Measurements from ENCODE around the gene PARD3B. TPM values are rescaled to one million over a fixed set of nuclear protein-coding genes. Genes with fewer than 3 reads are reported as not detected.

Gene PARD3B
- total and polyA plus RNA-seq, 9 donors, result 6.4 to 15.3 (median 7.5) TPM

- no peak overlapping the region for H3K4me3 ChIP-seq (ENCODE audit: low read length)
- H3K36me3 ChIP-seq (ENCODE audit: control insufficient read depth, insufficient read depth, low read length), result no peaks in the 10 kb centered on the region
- peak; percentile 88 for DNase-seq
- H3K27me3 ChIP-seq (ENCODE audit: control insufficient read depth, insufficient read depth, low read length), result no peaks in the 10 kb centered on the region
- peaks cover 5% of the 10 kb centered on the region for H3K4me1 ChIP-seq (ENCODE audit: control insufficient read depth, insufficient read depth, low read length)
- WGBS (ENCODE audit: insufficient coverage), result 33% methylated on average over 2 of the region's 6 CpGs
- no peaks in the 10 kb centered on the region for H3K9me3 ChIP-seq (replicated peaks; ENCODE audit: control insufficient read depth, low read depth, low read length)
- H3K27ac ChIP-seq (ENCODE audit: low read length), result peak overlapping the region; percentile 67
These were observed 951.5 kb downstream of the PARD3B start for GRCh38 chr2:205496772-205497171.

GRCh38 chr2:205499006-205499405, 953.7 kb downstream of the PARD3B start:
- no peak for DNase-seq
- no peak overlapping the region for H3K4me3 ChIP-seq (ENCODE audit: low read length)
- peaks cover 10% of the 10 kb centered on the region for H3K4me1 ChIP-seq (ENCODE audit: control insufficient read depth, insufficient read depth, low read length)
- no peak overlapping the region for H3K27ac ChIP-seq (ENCODE audit: low read length)
- no CpG with 5 or more reads among the region's 3 CpGs for WGBS (ENCODE audit: insufficient coverage)
- no peaks in the 10 kb centered on the region for H3K9me3 ChIP-seq (replicated peaks; ENCODE audit: control insufficient read depth, low read depth, low read length)
- no peaks in the 10 kb centered on the region for H3K27me3 ChIP-seq (ENCODE audit: control insufficient read depth, insufficient read depth, low read length)
- H3K36me3 ChIP-seq (ENCODE audit: control insufficient read depth, insufficient read depth, low read length), result no peaks in the 10 kb centered on the region

GRCh38 chr2:205500065-205500464, 954.8 kb downstream of the PARD3B start:
- no peak overlapping the region for H3K4me3 ChIP-seq (ENCODE audit: low read length)
- DNase-seq, result no peak
- WGBS (ENCODE audit: insufficient coverage), result 83% methylated on average over 1 of the region's 4 CpGs
- no peaks in the 10 kb centered on the region for H3K9me3 ChIP-seq (replicated peaks; ENCODE audit: control insufficient read depth, low read depth, low read length)
- H3K36me3 ChIP-seq (ENCODE audit: control insufficient read depth, insufficient read depth, low read length), result no peaks in the 10 kb centered on the region
- no peaks in the 10 kb centered on the region for H3K27me3 ChIP-seq (ENCODE audit: control insufficient read depth, insufficient read depth, low read length)
- no peak overlapping the region for H3K27ac ChIP-seq (ENCODE audit: low read length)
- peaks cover 7% of the 10 kb centered on the region for H3K4me1 ChIP-seq (ENCODE audit: control insufficient read depth, insufficient read depth, low read length)

GRCh38 chr2:205500951-205501350, 955.7 kb downstream of the PARD3B start:
- Histone ChIP-seq H3K9me3 (replicated peaks; ENCODE audit: control insufficient read depth, low read depth, low read length) (no peaks in the 10 kb centered on the region), H3K4me1 (ENCODE audit: control insufficient read depth, insufficient read depth, low read length) (peaks cover 7% of the 10 kb centered on the region), H3K4me3 (ENCODE audit: low read length) (no peak overlapping the region), H3K27ac (ENCODE audit: low read length) (no peak overlapping the region), H3K27me3 (ENCODE audit: control insufficient read depth, insufficient read depth, low read length) (no peaks in the 10 kb centered on the region), H3K36me3 (ENCODE audit: control insufficient read depth, insufficient read depth, low read length) (no peaks in the 10 kb centered on the region)
- 71% methylated on average over 4 of the region's 6 CpGs for WGBS (ENCODE audit: insufficient coverage)
- no peak for DNase-seq

GRCh38 chr2:205501826-205502225, 956.6 kb downstream of the PARD3B start:
- 34% methylated on average over 4 of the region's 7 CpGs for WGBS (ENCODE audit: insufficient coverage)
- H3K9me3 ChIP-seq (replicated peaks; ENCODE audit: control insufficient read depth, low read depth, low read length), result no peaks in the 10 kb centered on the region
- H3K4me1 ChIP-seq (ENCODE audit: control insufficient read depth, insufficient read depth, low read length), result peaks cover 7% of the 10 kb centered on the region
- peak; percentile 69 for DNase-seq
- no peaks in the 10 kb centered on the region for H3K36me3 ChIP-seq (ENCODE audit: control insufficient read depth, insufficient read depth, low read length)
- peak overlapping the region; percentile 53 for H3K27ac ChIP-seq (ENCODE audit: low read length)
- no peak overlapping the region for H3K4me3 ChIP-seq (ENCODE audit: low read length)
- H3K27me3 ChIP-seq (ENCODE audit: control insufficient read depth, insufficient read depth, low read length), result no peaks in the 10 kb centered on the region

- H3K4me3 ChIP-seq (ENCODE audit: low read length), result no peak overlapping the region
- WGBS (ENCODE audit: insufficient coverage), result no CpG with 5 or more reads among the region's 2 CpGs
- no peaks in the 10 kb centered on the region for H3K9me3 ChIP-seq (replicated peaks; ENCODE audit: control insufficient read depth, low read depth, low read length)
- H3K27me3 ChIP-seq (ENCODE audit: control insufficient read depth, insufficient read depth, low read length), result no peaks in the 10 kb centered on the region
- DNase-seq, result no peak
- H3K36me3 ChIP-seq (ENCODE audit: control insufficient read depth, insufficient read depth, low read length), result no peaks in the 10 kb centered on the region
- H3K4me1 ChIP-seq (ENCODE audit: control insufficient read depth, insufficient read depth, low read length), result peaks cover 5% of the 10 kb centered on the region
- no peak overlapping the region for H3K27ac ChIP-seq (ENCODE audit: low read length)
These were observed 960.1 kb downstream of the PARD3B start for GRCh38 chr2:205505371-205505770.

- no peak overlapping the region for H3K27ac ChIP-seq (ENCODE audit: low read length)
- H3K9me3 ChIP-seq (replicated peaks; ENCODE audit: control insufficient read depth, low read depth, low read length), result no peaks in the 10 kb centered on the region
- 88% methylated on average over 3 of the region's 4 CpGs for WGBS (ENCODE audit: insufficient coverage)
- no peak overlapping the region for H3K4me3 ChIP-seq (ENCODE audit: low read length)
- DNase-seq, result no peak
- H3K36me3 ChIP-seq (ENCODE audit: control insufficient read depth, insufficient read depth, low read length), result no peaks in the 10 kb centered on the region
- no peaks in the 10 kb centered on the region for H3K4me1 ChIP-seq (ENCODE audit: control insufficient read depth, insufficient read depth, low read length)
- no peaks in the 10 kb centered on the region for H3K27me3 ChIP-seq (ENCODE audit: control insufficient read depth, insufficient read depth, low read length)
These were observed 964.4 kb downstream of the PARD3B start for GRCh38 chr2:205509655-205510054.

- WGBS (ENCODE audit: insufficient coverage), result 25% methylated on average over 1 of the region's 2 CpGs
- H3K4me1 ChIP-seq (ENCODE audit: control insufficient read depth, insufficient read depth, low read length), result no peaks in the 10 kb centered on the region
- H3K27me3 ChIP-seq (ENCODE audit: control insufficient read depth, insufficient read depth, low read length), result no peaks in the 10 kb centered on the region
- DNase-seq, result no peak
- H3K36me3 ChIP-seq (ENCODE audit: control insufficient read depth, insufficient read depth, low read length), result no peaks in the 10 kb centered on the region
- no peaks in the 10 kb centered on the region for H3K9me3 ChIP-seq (replicated peaks; ENCODE audit: control insufficient read depth, low read depth, low read length)
- no peak overlapping the region for H3K27ac ChIP-seq (ENCODE audit: low read length)
- no peak overlapping the region for H3K4me3 ChIP-seq (ENCODE audit: low read length)
These were observed 965.1 kb downstream of the PARD3B start for GRCh38 chr2:205510345-205510744.

GRCh38 chr2:205511221-205511620, 965.9 kb downstream of the PARD3B start:
- Histone ChIP-seq H3K4me3 (ENCODE audit: low read length) (no peak overlapping the region), H3K4me1 (ENCODE audit: control insufficient read depth, insufficient read depth, low read length) (no peaks in the 10 kb centered on the region), H3K27me3 (ENCODE audit: control insufficient read depth, insufficient read depth, low read length) (no peaks in the 10 kb centered on the region), H3K36me3 (ENCODE audit: control insufficient read depth, insufficient read depth, low read length) (no peaks in the 10 kb centered on the region), H3K27ac (ENCODE audit: low read length) (no peak overlapping the region), H3K9me3 (replicated peaks; ENCODE audit: control insufficient read depth, low read depth, low read length) (no peaks in the 10 kb centered on the region)
- no peak for DNase-seq
- no CpG with 5 or more reads among the region's 2 CpGs for WGBS (ENCODE audit: insufficient coverage)

GRCh38 chr2:205511641-205512040, 966.4 kb downstream of the PARD3B start:
- WGBS (ENCODE audit: insufficient coverage), result no CpG with 5 or more reads among the region's 3 CpGs
- Histone ChIP-seq H3K4me3 (ENCODE audit: low read length) (no peak overlapping the region), H3K36me3 (ENCODE audit: control insufficient read depth, insufficient read depth, low read length) (no peaks in the 10 kb centered on the region), H3K9me3 (replicated peaks; ENCODE audit: control insufficient read depth, low read depth, low read length) (no peaks in the 10 kb centered on the region), H3K4me1 (ENCODE audit: control insufficient read depth, insufficient read depth, low read length) (no peaks in the 10 kb centered on the region), H3K27me3 (ENCODE audit: control insufficient read depth, insufficient read depth, low read length) (no peaks in the 10 kb centered on the region), H3K27ac (ENCODE audit: low read length) (no peak overlapping the region)
- no peak for DNase-seq

- no peaks in the 10 kb centered on the region for H3K36me3 ChIP-seq (ENCODE audit: control insufficient read depth, insufficient read depth, low read length)
- H3K9me3 ChIP-seq (replicated peaks; ENCODE audit: control insufficient read depth, low read depth, low read length), result peaks cover 12% of the 10 kb centered on the region
- H3K4me1 ChIP-seq (ENCODE audit: control insufficient read depth, insufficient read depth, low read length), result no peaks in the 10 kb centered on the region
- H3K27ac ChIP-seq (ENCODE audit: low read length), result no peak overlapping the region
- H3K4me3 ChIP-seq (ENCODE audit: low read length), result no peak overlapping the region
- H3K27me3 ChIP-seq (ENCODE audit: control insufficient read depth, insufficient read depth, low read length), result no peaks in the 10 kb centered on the region
- no CpG with 5 or more reads among the region's 4 CpGs for WGBS (ENCODE audit: insufficient coverage)
- no peak for DNase-seq
These were observed 975.0 kb downstream of the PARD3B start for GRCh38 chr2:205520311-205520710.
